ENCODE data around the gene DMAC2. TPM values are rescaled to one million over a fixed set of nuclear protein-coding genes. Genes with fewer than 3 reads are reported as not detected.

Gene DMAC2
- total RNA-seq, 2 donors from 2014 or later, result 21.7 to 27.9 TPM

DNA sequence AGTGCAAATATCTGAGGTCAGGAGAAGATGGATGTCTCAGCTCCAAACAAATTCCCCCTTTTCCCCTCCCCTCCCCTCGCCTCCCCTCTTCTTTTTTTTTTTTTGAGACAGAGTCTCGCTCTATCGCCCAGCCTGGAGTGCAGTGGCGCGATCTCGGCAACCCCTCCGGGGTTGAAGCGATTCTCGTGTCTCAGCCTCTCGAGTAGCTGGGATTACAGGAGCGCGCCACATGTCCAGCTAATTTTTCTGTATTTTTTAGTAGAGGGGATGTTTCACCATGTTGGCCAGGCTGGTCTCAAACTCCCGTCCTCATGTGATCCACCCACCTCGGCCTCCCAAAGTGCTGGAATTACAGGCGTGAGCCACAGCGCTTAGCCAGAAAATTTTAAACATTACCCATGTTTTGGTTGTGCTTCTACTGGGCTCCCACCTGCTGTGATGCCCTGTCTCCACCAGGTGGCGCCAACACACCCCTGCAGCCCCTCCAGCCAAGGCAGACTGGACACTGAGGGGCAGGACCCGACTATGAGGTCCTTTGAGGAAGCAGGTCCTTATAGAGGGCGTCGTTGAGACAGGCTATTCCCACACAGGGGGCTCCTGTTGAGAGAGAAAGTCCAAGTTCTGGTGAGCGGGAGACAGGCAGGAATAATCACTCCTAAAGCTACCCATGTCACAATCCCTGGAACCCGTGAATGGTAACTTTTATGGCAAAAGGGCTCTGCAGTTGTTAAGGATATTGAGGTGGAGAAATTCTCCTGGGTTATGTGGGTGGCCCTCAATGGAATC lies 9.6 kb upstream of the DMAC2 start:
- no peaks in the 10 kb centered on the region for H3K36me3 ChIP-seq
- H3K27me3 ChIP-seq (replicated peaks; ENCODE audit: insufficient read depth), result no peaks in the 10 kb centered on the region
- DNase-seq (ENCODE audit: low spot score) (peak; percentile 50), ATAC-seq (ENCODE audit: insufficient number of reproducible peaks, low FRiP score, low read depth) (peak; percentile 79)
- H3K27ac ChIP-seq, result no peak overlapping the region
- peak overlapping the region; percentile 53 for H3K4me3 ChIP-seq
- TF ChIP-seq, protein P1, sequence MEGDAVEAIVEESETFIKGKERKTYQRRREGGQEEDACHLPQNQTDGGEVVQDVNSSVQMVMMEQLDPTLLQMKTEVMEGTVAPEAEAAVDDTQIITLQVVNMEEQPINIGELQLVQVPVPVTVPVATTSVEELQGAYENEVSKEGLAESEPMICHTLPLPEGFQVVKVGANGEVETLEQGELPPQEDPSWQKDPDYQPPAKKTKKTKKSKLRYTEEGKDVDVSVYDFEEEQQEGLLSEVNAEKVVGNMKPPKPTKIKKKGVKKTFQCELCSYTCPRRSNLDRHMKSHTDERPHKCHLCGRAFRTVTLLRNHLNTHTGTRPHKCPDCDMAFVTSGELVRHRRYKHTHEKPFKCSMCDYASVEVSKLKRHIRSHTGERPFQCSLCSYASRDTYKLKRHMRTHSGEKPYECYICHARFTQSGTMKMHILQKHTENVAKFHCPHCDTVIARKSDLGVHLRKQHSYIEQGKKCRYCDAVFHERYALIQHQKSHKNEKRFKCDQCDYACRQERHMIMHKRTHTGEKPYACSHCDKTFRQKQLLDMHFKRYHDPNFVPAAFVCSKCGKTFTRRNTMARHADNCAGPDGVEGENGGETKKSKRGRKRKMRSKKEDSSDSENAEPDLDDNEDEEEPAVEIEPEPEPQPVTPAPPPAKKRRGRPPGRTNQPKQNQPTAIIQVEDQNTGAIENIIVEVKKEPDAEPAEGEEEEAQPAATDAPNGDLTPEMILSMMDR (IDR thresholded peaks at IDR 0.05), result peak; percentile 96
- peaks cover 0 to 11% of the 10 kb centered on the region in 2 donors for H3K4me1 ChIP-seq (ENCODE audit: control insufficient read depth in 1 of 2, low read depth in 2 of 2)
- no peaks in the 10 kb centered on the region for H3K9me3 ChIP-seq

DNA sequence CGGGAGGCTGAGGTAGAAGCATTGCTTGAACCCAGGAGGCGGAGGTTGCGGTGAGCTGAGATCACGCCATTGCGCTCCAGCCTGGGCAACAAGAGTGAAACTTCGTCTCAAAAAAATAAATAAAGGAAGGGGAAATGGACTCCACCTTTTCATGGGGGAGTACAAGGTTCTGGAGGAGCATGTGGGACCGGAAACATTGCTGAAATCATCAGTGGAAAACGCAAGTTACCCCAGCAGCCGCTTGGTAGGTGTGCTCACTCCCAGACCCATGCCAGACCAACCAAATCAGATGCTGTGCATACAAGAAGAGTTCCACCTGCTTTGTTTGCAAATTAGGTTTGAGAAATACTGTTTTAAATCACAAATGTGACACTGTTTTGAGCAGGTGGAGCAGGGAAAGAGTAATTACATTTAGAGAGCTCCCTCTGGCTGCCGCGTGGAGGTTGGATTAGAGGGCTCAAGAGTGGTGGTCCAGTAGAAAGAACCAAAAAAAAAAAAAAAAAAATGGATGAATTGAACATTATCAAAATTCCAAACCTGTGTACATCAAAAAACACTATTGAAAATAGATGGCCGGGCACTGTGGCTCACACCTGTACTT lies 8.1 kb upstream of the DMAC2 start:
- H3K9me3 ChIP-seq, result no peaks in the 10 kb centered on the region
- no peaks in the 10 kb centered on the region for H3K27me3 ChIP-seq (replicated peaks; ENCODE audit: insufficient read depth)
- H3K4me3 ChIP-seq, result no peak overlapping the region
- no peak for ATAC-seq (ENCODE audit: insufficient number of reproducible peaks, low FRiP score, low read depth)
- H3K27ac ChIP-seq, result no peak overlapping the region
- TF ChIP-seq, protein P1 (IDR thresholded peaks at IDR 0.05), result no peak
- H3K36me3 ChIP-seq, result no peaks in the 10 kb centered on the region
- peaks cover 0 to 11% of the 10 kb centered on the region in 2 donors for H3K4me1 ChIP-seq (ENCODE audit: control insufficient read depth in 1 of 2, low read depth in 2 of 2)
- no peak for DNase-seq (ENCODE audit: low spot score)

DNA sequence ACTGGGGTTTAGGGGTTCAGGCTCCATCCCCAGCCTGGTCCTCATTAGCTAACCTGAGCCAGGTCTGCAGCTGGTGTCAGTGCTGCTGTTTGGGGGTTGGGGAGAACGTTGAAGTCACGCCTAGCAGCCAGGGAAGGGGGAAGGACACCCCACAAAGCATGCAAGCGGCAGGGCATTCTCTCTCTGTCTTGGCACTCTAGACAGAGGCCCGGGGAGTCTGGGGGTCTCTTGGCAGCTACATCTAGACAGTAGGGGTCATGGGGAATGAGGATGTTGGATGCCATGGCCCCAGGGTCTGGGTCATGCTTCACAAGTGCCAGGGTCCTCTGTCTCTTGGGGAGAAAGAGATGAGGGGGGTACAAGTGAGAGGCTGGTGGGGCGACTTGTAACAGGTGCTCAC lies 5.9 kb upstream of the DMAC2 start:
- H3K4me3 ChIP-seq, result no peak overlapping the region
- no peaks in the 10 kb centered on the region for H3K9me3 ChIP-seq
- peaks cover 0 to 11% of the 10 kb centered on the region in 2 donors for H3K4me1 ChIP-seq (ENCODE audit: control insufficient read depth in 1 of 2, low read depth in 2 of 2)
- no peaks in the 10 kb centered on the region for H3K36me3 ChIP-seq
- no peak for ATAC-seq (ENCODE audit: insufficient number of reproducible peaks, low FRiP score, low read depth)
- TF ChIP-seq, protein P1 (IDR thresholded peaks at IDR 0.05), result no peak
- H3K27me3 ChIP-seq (replicated peaks; ENCODE audit: insufficient read depth), result no peaks in the 10 kb centered on the region
- no peak overlapping the region for H3K27ac ChIP-seq
- DNase-seq (ENCODE audit: low spot score), result no peak

DNA sequence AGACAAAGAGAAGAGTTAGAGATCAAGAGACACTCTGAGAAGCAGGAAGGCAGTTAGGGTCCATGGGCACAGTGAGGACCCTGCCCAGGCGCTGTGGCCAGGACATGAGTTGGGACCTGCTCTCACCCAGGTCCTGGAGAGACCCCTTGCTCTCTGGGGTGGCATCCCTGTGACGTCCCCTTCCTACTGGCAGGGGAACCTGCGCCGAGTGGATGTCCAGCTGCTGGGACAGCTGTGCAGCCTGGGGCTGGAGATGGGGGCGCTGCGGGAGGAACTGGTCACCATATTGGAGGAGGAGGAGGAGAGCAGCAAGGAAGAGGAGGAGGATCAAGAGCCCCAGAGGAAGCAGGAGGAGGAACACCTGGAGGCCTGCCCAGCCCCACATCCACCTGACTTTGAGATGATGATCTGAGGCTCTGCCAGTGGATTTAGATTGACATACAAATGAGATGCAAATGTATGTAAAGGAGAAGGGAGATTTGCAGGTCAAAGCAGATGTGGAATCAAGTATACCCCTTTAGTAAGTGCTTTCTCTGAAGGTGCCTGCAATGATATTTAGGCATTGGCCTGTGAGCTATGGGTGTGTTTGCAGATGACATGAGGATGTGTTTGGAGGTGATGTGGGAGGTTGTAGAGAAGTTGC lies 4.2 kb upstream of the DMAC2 start:
- ATAC-seq (ENCODE audit: insufficient number of reproducible peaks, low FRiP score, low read depth), result no peak
- H3K27me3 ChIP-seq (replicated peaks; ENCODE audit: insufficient read depth), result no peaks in the 10 kb centered on the region

More for the DNA sequence above, 4.2 kb upstream of the DMAC2 start:
- no peaks in the 10 kb centered on the region for H3K9me3 ChIP-seq
- no peak for DNase-seq (ENCODE audit: low spot score)
- H3K4me1 ChIP-seq (ENCODE audit: control insufficient read depth in 1 of 2, low read depth in 2 of 2), result peaks cover 3 to 5% of the 10 kb centered on the region in 2 donors
- H3K4me3 ChIP-seq, result no peak overlapping the region
- no peak overlapping the region for H3K27ac ChIP-seq
- H3K36me3 ChIP-seq, result no peaks in the 10 kb centered on the region
- TF ChIP-seq, protein P1 (IDR thresholded peaks at IDR 0.05), result no peak

All from thoracic aorta (tissue), 2 donors.